HG02981 (cell line): ENCODE measurements around the gene AIF1.

Experiments used
- ATAC-seq: cut with Tn5 transposase; IDR thresholded peaks from one replicate; pipeline ENCODE4 v1.9.1; 2021; ENCODE audit warnings: mild to moderate bottlenecking, moderate library complexity; ENCODE audit not compliant: unreplicated experiment

AIF1 gene

DNA sequence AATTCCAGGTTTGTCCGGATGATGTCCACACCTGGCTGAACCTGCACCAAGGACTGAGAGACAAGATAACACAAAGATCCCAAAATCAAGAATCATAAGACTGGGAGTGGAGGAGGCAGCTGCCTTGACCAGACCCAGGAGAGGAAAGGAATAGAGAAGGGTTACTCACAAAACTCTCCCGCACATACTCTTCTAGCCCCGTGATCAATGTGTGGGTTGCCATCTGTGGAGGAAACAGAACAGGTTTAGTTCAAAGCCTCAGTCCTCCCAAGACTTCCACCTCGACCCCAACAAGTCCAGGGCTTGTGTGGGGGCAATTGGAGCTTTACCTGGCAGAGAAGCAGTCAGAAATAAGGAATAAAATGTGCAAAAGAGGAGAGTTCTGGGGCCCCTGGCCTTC lies 26.3 kb downstream of the AIF1 start:
- no peak for ATAC-seq

DNA sequence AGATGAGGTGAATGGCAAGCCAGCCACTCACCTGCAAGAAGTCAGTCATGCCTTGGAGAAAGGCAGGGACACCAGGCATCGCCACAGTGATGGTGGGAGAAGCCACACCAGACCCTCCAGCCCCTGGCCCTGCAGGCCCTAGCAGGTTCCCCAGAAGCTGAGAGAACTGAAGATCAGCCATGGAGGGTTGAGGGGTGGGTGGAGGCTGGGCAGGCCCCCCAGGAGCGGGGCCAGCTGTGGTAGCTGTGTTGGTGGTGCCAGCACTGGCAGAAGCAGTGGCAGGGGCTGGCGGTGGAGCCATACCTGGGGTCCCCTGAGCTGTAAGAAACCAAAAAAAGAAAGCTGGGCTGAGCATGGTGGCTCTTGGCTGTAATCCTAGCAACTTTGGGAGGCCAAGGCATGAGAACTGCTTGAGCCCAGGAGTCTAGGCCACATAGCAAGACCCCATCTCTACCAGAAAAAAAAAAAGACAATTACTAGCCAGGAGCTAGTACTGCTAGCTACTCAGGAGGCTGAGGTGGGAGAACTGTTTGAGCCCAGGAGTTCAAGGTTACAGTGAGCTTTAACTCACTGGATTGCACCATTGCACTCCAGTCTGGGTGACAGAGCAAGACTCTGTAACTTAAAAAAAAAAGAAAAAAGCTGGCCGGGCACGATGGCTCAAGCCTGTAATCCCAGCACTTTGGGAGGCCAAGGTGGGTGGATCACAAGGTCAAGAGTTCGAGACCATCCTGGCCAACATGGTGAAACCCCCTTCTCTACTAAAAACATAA lies 27.9 kb downstream of the AIF1 start:
- no peak for ATAC-seq

DNA sequence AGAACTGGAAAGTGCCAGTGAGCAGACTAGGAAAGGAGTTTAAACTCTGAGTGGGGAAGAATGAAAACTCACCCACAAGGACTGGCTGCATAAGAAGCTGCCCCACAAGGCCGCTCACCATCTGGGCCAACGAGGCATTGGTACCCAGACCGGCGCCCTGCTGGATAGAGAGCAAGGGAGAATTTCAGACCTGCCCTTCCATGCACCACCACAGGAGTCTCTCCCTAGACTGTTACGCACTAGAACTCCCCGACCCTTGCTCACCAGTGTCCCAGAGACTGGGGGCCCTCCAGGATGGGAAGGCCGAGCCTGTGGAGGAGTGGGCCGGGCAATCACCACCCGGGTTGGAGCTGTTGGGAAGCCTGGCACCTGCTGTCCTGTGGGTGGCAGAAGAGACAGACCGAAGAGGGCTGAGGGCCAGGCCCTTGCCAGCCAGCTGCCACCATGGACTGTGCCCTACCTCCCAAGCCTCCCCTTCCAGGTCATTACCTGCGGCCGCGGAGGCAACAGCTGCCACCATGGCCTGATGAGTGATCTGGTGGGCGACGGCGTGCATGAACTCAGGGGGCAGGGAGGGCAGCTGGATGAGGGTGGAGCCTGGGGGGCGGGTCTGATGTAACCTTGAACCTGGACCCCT lies 28.9 kb downstream of the AIF1 start:
- ATAC-seq, result no peak

DNA sequence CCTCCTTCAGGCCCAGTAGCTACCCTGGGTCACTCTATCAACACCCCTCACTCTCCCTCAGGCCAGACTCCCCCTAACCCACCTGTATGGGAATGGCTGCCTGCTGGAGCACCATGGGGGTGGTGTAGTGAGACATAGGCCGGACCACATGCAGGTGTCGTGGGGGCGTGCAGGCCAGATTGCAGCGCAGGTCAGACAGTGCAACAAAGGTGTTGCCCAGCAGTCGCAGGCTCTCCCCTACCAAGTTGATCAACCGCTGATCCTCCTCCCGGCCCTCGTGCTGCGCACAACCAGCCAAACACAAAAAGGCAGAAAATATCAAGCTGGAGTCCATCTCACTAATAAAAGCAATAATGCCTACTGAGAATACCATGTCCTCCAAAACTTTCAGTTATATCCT lies 30.3 kb downstream of the AIF1 start:
- no peak for ATAC-seq

DNA sequence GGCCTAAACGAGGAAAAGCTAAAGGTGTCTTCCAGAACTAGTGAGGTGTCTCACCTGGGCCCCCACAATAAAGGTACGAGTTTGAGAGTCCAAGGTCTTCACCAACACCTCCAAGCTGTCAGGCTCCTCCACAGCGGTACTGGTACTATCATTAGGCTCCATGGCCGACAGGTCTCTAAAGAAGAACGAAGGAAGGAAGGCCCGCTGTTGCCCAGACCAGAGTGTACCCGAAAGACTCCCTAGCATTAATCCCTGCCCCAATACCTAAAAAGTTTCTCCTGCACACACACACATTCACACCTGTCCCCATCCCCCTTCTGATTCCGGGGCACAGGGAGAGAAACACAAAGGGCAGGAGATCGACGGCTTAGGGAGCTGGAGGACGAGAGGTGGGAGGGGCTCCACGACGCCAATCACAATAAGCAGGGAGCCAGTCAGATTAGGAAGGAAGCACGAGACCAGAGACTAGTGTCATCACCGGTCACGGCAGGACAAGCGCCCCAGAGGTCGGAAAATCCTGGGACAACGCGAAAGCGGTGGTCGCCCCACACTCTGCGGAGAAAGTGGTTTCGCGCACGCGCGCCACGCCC lies 36.7 kb downstream of the AIF1 start:
- peak; percentile 17 for ATAC-seq

DNA sequence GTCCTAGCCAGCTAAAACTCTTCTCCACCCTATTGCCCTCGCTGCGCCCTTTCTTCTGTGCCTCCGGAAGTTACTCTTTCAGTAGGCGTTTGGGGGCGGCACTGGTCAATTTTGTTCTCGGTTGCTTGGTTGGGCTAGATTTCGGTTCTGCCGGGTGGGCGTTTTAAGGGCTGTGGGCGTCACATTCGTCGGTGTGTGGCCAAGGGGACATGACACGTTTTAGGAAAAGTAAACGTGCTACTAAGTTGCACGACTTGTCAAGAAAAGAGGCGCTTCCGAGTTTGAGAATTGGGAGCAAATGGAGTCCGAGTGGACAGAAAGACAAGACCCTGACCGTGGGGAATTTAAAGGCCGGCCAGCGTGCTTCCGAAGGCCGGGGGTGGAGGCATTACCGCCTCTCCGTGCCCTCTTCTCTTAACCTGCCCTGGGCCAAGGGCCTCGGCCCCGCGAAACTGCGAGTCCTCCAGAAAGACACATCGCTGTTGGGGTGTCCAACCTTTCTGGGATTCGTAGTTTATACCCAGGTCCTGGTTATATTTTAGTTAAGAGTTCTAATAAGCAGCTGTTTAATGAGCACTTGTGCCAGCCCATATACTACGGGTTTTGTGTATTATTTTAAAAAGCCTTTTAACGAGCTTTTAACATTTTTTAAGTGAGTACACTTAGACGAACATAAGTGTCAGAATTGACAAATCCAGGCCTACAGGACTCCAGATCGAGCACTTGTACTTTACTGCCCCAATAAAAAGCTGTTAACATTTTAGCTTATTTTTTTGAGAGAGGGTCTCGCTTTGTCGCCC lies 38.1 kb downstream of the AIF1 start:
- ATAC-seq, result peak; percentile 51

DNA sequence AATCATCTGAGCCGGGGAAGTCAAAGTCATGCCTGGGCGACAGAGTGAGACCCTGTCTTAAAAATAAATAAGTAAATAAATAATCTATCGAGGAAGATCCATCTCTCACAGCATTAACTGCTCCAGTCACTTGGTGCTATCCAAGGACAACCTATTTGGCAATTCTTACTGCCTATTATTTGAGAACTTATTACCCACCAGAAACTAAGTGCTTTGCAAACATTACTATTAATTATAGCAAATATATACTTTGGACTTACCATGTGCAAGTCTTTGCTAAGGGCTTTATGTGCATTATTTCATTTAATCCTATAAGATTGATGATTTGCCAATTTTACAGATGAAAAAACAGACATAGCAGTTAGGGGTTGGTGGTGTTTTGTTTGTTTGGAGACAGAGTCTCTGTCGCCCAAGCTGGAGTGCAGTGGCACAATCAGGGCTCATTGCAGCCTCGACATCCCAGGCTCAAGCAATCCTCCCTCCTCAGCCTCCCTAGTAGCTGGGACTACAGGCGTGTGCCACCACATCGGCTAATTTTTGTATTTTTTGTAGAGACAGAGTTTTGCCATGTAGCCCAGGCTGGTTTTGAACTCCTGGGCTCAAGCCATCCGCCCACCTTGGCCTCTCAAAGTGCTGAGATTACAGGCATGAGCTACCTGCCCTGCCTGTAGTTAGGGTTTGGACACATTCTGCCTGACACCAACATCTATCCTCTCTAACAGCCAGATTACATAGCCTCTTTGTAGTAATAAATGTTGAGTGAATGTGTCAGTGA lies 39.7 kb downstream of the AIF1 start:
- no peak for ATAC-seq

DNA sequence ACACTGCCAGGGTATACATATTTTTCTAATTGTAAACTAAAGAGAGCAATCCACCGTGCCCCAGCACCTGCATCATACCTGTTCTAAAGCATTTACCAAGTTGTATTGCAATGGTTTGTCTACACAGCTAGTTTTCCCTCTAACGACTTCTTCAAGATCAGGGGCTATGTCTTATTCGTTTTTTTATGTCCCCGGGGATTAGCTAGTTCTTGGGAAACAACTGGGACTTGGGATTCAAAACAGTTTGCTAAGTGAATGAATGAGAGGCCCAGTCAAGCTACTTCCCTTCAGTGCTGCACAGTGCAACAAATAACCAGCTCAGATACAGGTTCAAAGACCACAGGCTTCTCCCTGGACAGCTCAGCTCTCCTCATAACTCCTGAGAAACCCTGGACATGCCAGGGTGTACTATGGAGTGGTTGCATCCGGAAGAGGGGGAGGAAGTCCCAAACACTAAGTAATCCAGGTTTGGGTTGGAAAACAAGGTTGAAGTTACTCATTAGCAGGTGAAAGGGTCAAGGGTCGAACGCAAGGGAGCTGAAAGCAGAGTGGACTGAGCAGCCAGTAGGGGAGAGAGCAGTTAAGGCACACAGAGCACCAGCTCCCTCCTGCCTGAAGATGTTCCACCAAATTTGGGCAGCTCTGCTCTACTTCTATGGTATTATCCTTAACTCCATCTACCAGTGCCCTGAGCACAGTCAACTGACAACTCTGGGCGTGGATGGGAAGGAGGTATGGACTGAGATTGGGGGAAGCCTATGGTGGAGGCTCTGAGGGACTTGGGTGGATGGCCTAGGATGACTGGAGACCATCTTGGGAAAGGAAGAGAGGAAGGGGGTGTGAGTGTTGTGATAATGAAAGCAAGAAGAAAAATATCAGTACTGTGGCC lies 40.6 kb downstream of the AIF1 start, which contains the start of gene APOM:
APOM (plus strand) TSS at position 546 of the 889 bp plus-strand sequence; CDS start at position 619, 73 bp downstream.
- no peak for ATAC-seq

DNA sequence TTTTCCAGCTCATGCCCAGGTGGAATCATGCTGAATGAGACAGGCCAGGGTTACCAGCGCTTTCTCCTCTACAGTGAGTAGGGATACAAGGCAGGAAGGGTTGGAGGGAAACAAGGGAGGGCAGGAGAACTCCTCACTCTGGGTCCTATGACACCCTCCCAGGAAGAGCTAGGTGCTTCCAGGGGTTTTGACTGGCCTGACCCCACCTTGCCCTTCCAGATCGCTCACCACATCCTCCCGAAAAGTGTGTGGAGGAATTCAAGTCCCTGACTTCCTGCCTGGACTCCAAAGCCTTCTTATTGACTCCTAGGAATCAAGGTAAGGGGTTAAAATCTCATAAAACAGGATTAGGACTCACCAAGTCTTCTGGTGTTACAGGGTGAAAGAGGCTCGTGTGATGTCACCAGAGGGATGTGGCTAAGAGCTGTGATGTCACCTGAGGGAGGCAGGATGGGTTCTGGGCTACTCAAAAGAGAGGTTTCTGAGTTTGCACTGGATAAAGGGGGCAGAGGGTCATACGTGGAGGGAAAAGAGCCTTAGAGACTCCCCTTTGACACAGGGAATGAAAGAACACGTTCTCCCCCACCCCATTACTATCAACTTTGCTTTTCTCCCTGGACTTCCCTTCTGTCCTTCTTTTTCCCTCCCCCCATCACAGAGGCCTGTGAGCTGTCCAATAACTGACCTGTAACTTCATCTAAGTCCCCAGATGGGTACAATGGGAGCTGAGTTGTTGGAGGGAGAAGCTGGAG lies 42.5 kb downstream of the AIF1 start:
- no peak for ATAC-seq

DNA sequence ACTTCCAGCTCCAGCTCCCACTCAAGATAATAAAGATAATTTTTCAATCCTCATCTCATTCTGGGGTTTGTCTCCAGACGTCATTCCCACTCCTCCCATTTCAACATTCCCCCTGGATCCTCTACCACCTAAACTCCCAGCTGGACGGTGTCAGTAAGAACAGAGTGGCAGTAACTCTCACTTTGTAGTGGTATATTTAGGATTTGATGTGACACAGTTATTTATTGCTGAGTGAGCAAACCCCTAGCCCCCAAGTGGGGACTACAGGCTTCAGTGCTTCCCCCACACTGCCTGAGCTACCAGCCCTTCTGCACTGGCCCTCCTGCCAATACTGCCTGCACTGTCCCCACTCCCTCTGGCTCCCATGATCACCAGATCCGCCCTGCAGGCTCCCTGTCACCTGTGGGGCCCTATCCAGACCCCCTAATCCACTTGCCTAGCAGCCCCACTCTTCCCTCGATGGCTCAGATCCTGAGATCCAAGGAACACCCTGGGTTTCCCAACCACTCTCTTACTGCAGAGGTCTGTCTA lies 43.2 kb downstream of the AIF1 start:
- no peak for ATAC-seq

DNA sequence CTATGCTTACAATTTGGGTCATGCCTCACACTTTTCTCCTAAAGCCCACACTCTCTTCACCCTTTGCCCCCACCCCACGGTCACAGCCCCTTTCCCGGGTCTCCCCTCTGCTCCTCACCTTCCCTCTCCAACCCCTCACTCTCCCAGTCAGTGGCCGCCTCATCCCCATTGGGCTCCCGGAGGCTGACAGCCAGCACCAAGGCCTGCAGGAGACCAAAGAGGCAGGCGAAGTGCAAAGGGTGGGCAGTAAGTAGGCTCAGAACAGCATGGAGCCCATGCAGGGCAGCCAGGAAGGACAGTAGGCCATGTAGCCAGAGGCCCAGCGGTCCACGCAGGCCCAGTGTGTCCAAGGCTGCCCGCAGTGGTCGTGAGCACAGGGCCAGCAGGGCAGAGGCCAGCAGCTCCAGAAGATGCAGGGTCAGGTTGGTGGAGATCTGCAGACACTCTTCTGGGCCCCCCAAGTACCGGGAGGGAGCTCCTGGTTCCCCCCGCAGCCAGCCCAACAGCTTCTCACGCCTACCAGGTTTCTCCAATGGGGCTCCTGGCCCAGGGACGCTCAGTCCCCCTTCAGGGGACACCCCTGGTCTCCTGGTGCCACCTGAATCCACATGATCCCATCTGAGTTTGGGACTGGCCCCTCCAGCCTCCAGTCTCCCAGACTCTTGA lies 44.1 kb downstream of the AIF1 start:
- no peak for ATAC-seq

DNA sequence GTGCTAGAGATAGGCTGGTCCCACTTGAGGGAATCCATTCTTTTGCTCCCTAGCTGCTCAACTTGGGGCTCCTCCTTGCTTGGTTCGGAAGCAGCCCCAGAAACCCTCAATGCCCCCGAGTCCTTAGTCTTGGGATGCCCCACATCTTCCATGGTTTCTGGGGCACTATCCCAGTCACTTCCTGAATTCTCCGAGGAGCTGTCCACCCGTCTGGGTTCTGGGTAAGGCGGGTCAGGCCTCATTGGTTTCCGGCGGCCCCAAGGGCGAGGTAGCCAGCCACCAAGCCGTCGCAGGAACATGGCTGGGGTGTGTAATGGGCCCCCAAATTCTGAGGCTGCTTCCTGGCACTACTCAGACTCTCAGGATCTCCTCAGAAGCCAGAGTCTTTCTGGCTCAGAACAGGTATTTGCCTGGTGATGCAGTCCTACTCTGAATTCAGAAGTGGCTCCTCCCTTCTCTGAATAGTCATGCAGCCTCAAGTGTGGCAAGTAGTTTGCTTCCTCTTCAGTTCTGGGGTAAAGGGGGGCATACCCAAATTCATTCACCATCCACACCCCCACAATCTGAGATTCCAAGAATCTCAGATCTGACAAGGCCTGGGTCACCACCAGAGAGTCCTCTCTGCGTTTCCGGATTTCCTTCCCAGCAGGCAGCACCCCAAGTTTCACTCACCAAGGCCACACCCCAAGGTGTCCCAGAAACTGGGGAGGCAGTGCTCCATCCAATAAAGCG lies 44.8 kb downstream of the AIF1 start:
- ATAC-seq, result no peak

DNA sequence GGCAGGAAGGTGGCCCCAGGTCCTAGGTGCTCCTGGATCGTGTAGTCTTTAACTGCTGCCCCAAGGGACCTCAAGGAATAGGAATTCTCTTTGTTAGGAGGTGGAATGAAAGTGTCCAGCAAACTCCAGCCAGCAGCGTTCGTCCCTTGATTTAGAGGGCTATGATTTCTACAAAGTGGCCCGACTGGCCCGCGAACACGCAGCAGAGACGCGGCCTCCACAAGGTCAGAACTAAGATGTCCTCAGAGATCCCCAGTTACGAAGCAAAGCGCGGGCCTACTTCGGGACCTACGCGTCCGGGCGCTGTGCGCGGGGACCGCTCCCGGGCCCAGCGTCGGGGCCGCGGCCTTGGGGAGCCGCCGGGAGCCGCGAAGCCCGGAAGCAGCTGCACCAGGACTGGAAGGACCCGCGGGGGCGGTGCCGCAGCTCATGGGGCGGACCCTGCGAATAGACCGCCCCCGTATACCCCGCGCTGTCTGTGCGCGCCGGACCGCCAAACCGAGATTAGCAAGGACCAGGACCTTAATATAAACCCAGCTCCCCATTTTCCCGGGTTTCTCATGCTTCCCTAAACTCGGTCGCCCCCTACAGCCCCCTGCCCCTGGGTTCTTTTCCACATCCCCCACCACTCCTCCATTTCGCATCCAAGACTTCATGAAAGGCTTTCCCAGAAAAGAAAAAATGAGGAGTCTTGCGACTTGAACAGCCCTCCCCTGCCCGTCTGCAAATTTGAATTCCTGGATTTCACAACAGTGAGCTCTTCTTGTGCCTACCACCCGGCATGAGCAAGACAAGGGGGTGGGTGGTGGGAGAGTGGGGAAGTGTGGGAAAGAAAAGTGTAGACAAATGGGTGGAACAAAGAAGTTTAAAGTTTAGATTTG lies 45.6 kb downstream of the AIF1 start, which contains the start of gene C6orf47:
C6orf47 (minus strand) TSS at position 398 of the 881 bp plus-strand sequence. CDS start 831 bp downstream, outside the sequence.
- no peak for ATAC-seq

DNA sequence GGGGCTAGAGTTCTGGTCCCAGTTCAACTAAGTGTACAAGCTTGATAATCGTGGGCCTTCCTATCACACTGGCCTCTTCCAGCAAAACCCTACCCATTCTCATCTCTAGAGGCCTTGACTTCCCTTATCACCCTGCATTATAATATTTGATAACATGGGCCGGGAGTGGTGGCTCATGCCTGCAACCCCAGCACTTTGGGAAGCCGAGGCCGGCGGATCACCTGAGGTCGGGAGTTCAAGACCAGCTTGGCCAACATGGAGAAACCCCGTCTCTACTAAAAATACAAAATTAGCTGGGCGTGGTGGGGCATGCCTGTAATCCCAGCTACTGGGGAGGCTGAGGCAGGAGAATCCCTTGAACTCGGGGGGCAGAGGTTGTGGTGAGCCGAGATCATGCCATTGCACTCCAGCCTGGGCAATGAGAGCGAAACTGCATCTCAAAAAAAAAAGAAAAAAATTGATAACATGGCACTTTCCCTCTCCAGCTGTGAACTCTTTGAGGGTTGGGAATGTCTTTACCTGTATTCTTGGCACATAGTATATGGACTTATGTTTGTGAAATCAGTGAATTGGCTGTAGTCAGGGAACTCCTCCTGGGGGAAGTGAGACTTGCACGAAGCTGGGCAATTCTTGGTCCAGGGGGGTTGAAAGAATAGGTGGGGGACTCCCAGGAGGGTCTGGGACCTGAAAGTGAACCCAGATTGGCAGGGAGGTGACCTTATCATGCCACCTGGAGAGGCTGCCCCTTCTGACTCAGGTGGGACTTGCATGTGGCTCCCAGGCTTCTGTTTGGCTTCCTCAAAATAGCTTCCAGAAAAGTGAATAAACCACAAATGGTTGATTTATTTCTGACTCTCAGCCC lies 46.5 kb downstream of the AIF1 start:
- ATAC-seq, result no peak

DNA sequence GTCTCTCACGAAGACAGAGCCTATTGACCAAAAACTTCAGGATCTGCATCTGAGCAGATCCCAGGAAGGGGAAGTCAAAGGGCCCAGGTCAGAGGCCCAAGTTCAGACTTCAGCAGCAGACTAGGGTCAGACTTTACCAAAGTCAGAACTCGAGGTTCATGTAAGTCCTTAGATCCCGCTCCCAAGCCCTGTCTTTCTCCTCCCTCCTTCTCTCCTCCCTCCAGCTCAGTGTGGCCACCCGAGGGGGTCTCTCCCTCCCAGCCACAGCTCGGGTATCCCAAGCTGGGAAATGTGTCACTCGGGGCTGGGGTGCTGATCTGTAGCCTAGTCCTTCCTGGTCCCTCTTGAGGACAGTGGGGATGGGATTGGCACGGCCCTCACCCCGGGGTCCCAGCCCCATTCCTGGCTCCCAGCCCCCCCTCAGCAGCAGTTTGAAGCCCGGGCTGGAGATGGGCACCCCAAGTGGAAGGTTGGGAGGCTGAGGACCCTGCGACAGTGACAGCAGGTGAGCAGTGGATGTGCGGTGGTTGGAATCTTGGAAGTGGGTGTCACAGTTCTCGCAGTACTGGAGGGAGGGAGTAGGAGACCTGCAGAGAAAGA lies 47.2 kb downstream of the AIF1 start:
- ATAC-seq, result no peak
